Measurements from ENCODE around the gene PDZD2. TPM values are rescaled to one million over a fixed set of nuclear protein-coding genes. Genes with fewer than 3 reads are reported as not detected.
A peak's percentile ranks its signal among the peaks of the same experiment; 100 is the strongest.

Gene PDZD2
- polyA plus RNA-seq, 6 donors from 2014 or later, result 0.05 to 0.24 (median 0.06) TPM; not detected in 1

GRCh38 chr5:32136342-32136741, 497.4 kb downstream of the PDZD2 start:
- DNase-seq (no peak), ATAC-seq (ENCODE audit: low read depth in 2 of 2) (no peak)
- H3K4me3 Mint-ChIP-seq, result no peak overlapping the region
- H3K27me3 Mint-ChIP-seq, result no peaks in the 10 kb centered on the region
- H3K4me1 Mint-ChIP-seq, result peaks cover 3 to 8% (median 7%) of the 10 kb centered on the region in 3 donors
- no peak overlapping the region for H3K27ac Mint-ChIP-seq
- peaks cover 7 to 14% of the 10 kb centered on the region in 2 donors for H3K36me3 Mint-ChIP-seq
- no peaks in the 10 kb centered on the region for H3K9me3 Mint-ChIP-seq

- H3K36me3 Mint-ChIP-seq, result peaks cover 7 to 9% of the 10 kb centered on the region in 2 donors
- ATAC-seq (ENCODE audit: low read depth in 2 of 2) (no peak), DNase-seq (no peak)
- no peak overlapping the region for H3K27ac Mint-ChIP-seq
- H3K9me3 Mint-ChIP-seq, result no peaks in the 10 kb centered on the region
- H3K4me3 Mint-ChIP-seq, result no peak overlapping the region
- H3K4me1 Mint-ChIP-seq, result peaks cover 3 to 8% (median 4%) of the 10 kb centered on the region in 3 donors
- H3K27me3 Mint-ChIP-seq, result no peaks in the 10 kb centered on the region
These were observed 500.0 kb downstream of the PDZD2 start for GRCh38 chr5:32138839-32139493.

GRCh38 chr5:32143617-32144377, 504.9 kb downstream of the PDZD2 start:
- H3K9me3 Mint-ChIP-seq, result no peaks in the 10 kb centered on the region
- H3K27me3 Mint-ChIP-seq, result no peaks in the 10 kb centered on the region
- H3K27ac Mint-ChIP-seq, result peak overlapping the region in 2 of 6 donors; percentile 9 to 60
- no peak overlapping the region for H3K4me3 Mint-ChIP-seq
- no peak for ATAC-seq (ENCODE audit: low read depth in 2 of 2)
- H3K36me3 Mint-ChIP-seq, result peaks cover 0 to 9% of the 10 kb centered on the region in 2 donors
- peaks cover 19 to 25% (median 22%) of the 10 kb centered on the region in 3 donors for H3K4me1 Mint-ChIP-seq
- DNase-seq, result no peak

- no peaks in the 10 kb centered on the region for H3K9me3 Mint-ChIP-seq
- H3K27ac Mint-ChIP-seq, result peak overlapping the region in 3 of 6 donors; percentile 56 to 65 (median 60)
- DNase-seq (no peak), ATAC-seq (ENCODE audit: low read depth in 2 of 2) (no peak)
- H3K4me3 Mint-ChIP-seq, result no peak overlapping the region
- peaks cover 0 to 5% of the 10 kb centered on the region in 2 donors for H3K36me3 Mint-ChIP-seq
- H3K4me1 Mint-ChIP-seq, result peaks cover 27 to 33% (median 27%) of the 10 kb centered on the region in 3 donors
- no peaks in the 10 kb centered on the region for H3K27me3 Mint-ChIP-seq
These were observed 505.7 kb downstream of the PDZD2 start for GRCh38 chr5:32144378-32145207.

- DNase-seq (no peak), ATAC-seq (ENCODE audit: low read depth in 2 of 2) (no peak)
- no peaks in the 10 kb centered on the region for H3K36me3 Mint-ChIP-seq
- peaks cover 27 to 37% (median 28%) of the 10 kb centered on the region in 3 donors for H3K4me1 Mint-ChIP-seq
- peak overlapping the region in 2 of 6 donors; percentile 30 to 65 for H3K27ac Mint-ChIP-seq
- no peaks in the 10 kb centered on the region for H3K27me3 Mint-ChIP-seq
- H3K9me3 Mint-ChIP-seq, result no peaks in the 10 kb centered on the region
- H3K4me3 Mint-ChIP-seq, result peak overlapping the region in 1 of 8 donors; percentile 2
These were observed 506.4 kb downstream of the PDZD2 start for GRCh38 chr5:32145378-32145777.

- peaks cover 31 to 47% (median 39%) of the 10 kb centered on the region in 3 donors for H3K4me1 Mint-ChIP-seq
These were observed 508.3 kb downstream of the PDZD2 start for GRCh38 chr5:32147236-32147635.

GRCh38 chr5:32147959-32148358, 509.0 kb downstream of the PDZD2 start:
- Mint-ChIP-seq H3K36me3 (peaks cover 5 to 8% of the 10 kb centered on the region in 2 donors), H3K4me3 (no peak overlapping the region), H3K9me3 (no peaks in the 10 kb centered on the region), H3K27me3 (no peaks in the 10 kb centered on the region), H3K4me1 (peaks cover 32 to 47% (median 41%) of the 10 kb centered on the region in 3 donors), H3K27ac (peak overlapping the region in 1 of 6 donors; percentile 7)
- DNase-seq (no peak), ATAC-seq (ENCODE audit: low read depth in 2 of 2) (no peak)

More at GRCh38 chr5:32147236-32147635, 508.3 kb downstream of the PDZD2 start:
- no peaks in the 10 kb centered on the region for H3K27me3 Mint-ChIP-seq
- ATAC-seq (ENCODE audit: low read depth in 2 of 2) (no peak), DNase-seq (no peak)
- no peak overlapping the region for H3K4me3 Mint-ChIP-seq
- H3K27ac Mint-ChIP-seq, result peak overlapping the region in 2 of 6 donors; percentile 12 to 28
- H3K9me3 Mint-ChIP-seq, result no peaks in the 10 kb centered on the region
- H3K36me3 Mint-ChIP-seq, result peaks cover 5 to 8% of the 10 kb centered on the region in 2 donors

- Mint-ChIP-seq H3K4me3 (no peak overlapping the region), H3K27ac (peak overlapping the region in 1 of 6 donors; percentile 30), H3K27me3 (no peaks in the 10 kb centered on the region), H3K36me3 (peaks cover 5 to 8% of the 10 kb centered on the region in 2 donors), H3K9me3 (no peaks in the 10 kb centered on the region), H3K4me1 (peaks cover 32 to 61% (median 50%) of the 10 kb centered on the region in 3 donors)
- ATAC-seq (ENCODE audit: low read depth in 2 of 2) (no peak), DNase-seq (no peak)
These were observed 511.4 kb downstream of the PDZD2 start for GRCh38 chr5:32150366-32150765.

- Mint-ChIP-seq H3K4me1 (peaks cover 28 to 59% (median 45%) of the 10 kb centered on the region in 3 donors), H3K36me3 (peaks cover 5 to 8% of the 10 kb centered on the region in 2 donors), H3K4me3 (no peak overlapping the region)
These were observed 512.3 kb downstream of the PDZD2 start for GRCh38 chr5:32151198-32151597.

GRCh38 chr5:32153723-32154122, 514.8 kb downstream of the PDZD2 start:
- no peaks in the 10 kb centered on the region for H3K9me3 Mint-ChIP-seq
- DNase-seq (no peak), ATAC-seq (ENCODE audit: low read depth in 2 of 2) (no peak)
- H3K4me3 Mint-ChIP-seq, result no peak overlapping the region
- H3K27ac Mint-ChIP-seq, result peak overlapping the region in 5 of 6 donors; percentile 14 to 80 (median 44)
- peaks cover 5 to 8% of the 10 kb centered on the region in 2 donors for H3K36me3 Mint-ChIP-seq
- H3K4me1 Mint-ChIP-seq, result peaks cover 22 to 48% (median 39%) of the 10 kb centered on the region in 3 donors
- H3K27me3 Mint-ChIP-seq, result no peaks in the 10 kb centered on the region

More at GRCh38 chr5:32151198-32151597, 512.3 kb downstream of the PDZD2 start:
- H3K27ac Mint-ChIP-seq, result no peak overlapping the region
- no peak for DNase-seq
- H3K9me3 Mint-ChIP-seq, result no peaks in the 10 kb centered on the region
- ATAC-seq (ENCODE audit: low read depth in 2 of 2), result no peak
- H3K27me3 Mint-ChIP-seq, result no peaks in the 10 kb centered on the region

- Mint-ChIP-seq H3K4me3 (no peak overlapping the region), H3K27me3 (no peaks in the 10 kb centered on the region), H3K27ac (no peak overlapping the region), H3K9me3 (no peaks in the 10 kb centered on the region), H3K36me3 (peaks cover 5 to 8% of the 10 kb centered on the region in 2 donors), H3K4me1 (peaks cover 17 to 36% (median 30%) of the 10 kb centered on the region in 3 donors)
- DNase-seq (no peak), ATAC-seq (ENCODE audit: low read depth in 2 of 2) (no peak)
These were observed 516.3 kb downstream of the PDZD2 start for GRCh38 chr5:32155211-32155610.

GRCh38 chr5:32156635-32157034, 517.7 kb downstream of the PDZD2 start:
- no peak for DNase-seq
- H3K4me1 Mint-ChIP-seq, result peaks cover 24 to 34% (median 28%) of the 10 kb centered on the region in 3 donors
- peaks cover 3 to 5% of the 10 kb centered on the region in 2 donors for H3K36me3 Mint-ChIP-seq
- H3K4me3 Mint-ChIP-seq, result no peak overlapping the region
- no peak overlapping the region for H3K27ac Mint-ChIP-seq
- no peaks in the 10 kb centered on the region for H3K9me3 Mint-ChIP-seq
- no peak for ATAC-seq (ENCODE audit: low read depth in 2 of 2)
- H3K27me3 Mint-ChIP-seq, result no peaks in the 10 kb centered on the region

GRCh38 chr5:32157078-32157477, 518.1 kb downstream of the PDZD2 start:
- H3K4me1 Mint-ChIP-seq, result peaks cover 21 to 30% (median 25%) of the 10 kb centered on the region in 3 donors
- H3K27me3 Mint-ChIP-seq, result no peaks in the 10 kb centered on the region
- no peak overlapping the region for H3K27ac Mint-ChIP-seq
- H3K4me3 Mint-ChIP-seq, result no peak overlapping the region
- ATAC-seq (ENCODE audit: low read depth in 2 of 2) (no peak), DNase-seq (no peak)
- H3K36me3 Mint-ChIP-seq, result peaks cover 0 to under 1% of the 10 kb centered on the region in 2 donors
- H3K9me3 Mint-ChIP-seq, result no peaks in the 10 kb centered on the region
